IgD-negative memory B cell (primary cell): ENCODE results near the gene SARS1. TPM values are rescaled to one million over a fixed set of nuclear protein-coding genes. Genes with fewer than 3 reads are reported as not detected.

Experiments used
- H3K27ac Mint-ChIP-seq, 3 donors: one replicate each; pipeline ENCODE4 v1.8.0; 2020 to 2022; ENCODE audit warnings: mild to moderate bottlenecking in 3 of 3, mixed read lengths in 3 of 3, moderate library complexity in 1 of 3
- H3K27me3 Mint-ChIP-seq: one replicate; pipeline ENCODE4 v1.8.0; 2021; ENCODE audit warnings: mixed read lengths
- H3K36me3 Mint-ChIP-seq: one replicate; pipeline ENCODE4 v1.8.0; 2020; ENCODE audit warnings: mild to moderate bottlenecking, mixed read lengths
- H3K4me1 Mint-ChIP-seq, 3 donors: one replicate each; pipeline ENCODE4 v1.8.0; 2020 to 2022; ENCODE audit warnings: mixed read lengths in 3 of 3, mild to moderate bottlenecking in 1 of 3
- H3K4me3 Mint-ChIP-seq, 4 donors: one replicate each; pipeline ENCODE4 v1.8.0; 2020 to 2022; ENCODE audit warnings: mild to moderate bottlenecking in 4 of 4, mixed read lengths in 4 of 4, moderate library complexity in 3 of 4
- H3K9me3 Mint-ChIP-seq, 3 donors: one replicate each; pipeline ENCODE4 v1.8.0; 2020 to 2021; ENCODE audit warnings: mixed read lengths in 3 of 3, mild to moderate bottlenecking in 1 of 3
- polyA plus RNA-seq: library from polyadenylated mRNA; unstranded; fragments of 300-500 nt; fragmentation: Illumina TruSeq; gene quantifications from one replicate; pipeline ENCODE4 v1.2.3, GENCODE V29; 2021

SARS1 gene
- polyA plus RNA-seq, 1 donor from 2014 or later = 127 TPM

GRCh38 chr1:109264379-109264755 lies 50.6 kb downstream of the SARS1 start:
- Mint-ChIP-seq H3K36me3 (no peaks in the 10 kb centered on the region), H3K4me1 (peaks cover 0 to 3% (median 1%) of the 10 kb centered on the region in 3 donors), H3K4me3 (no peak overlapping the region), H3K27ac (no peak overlapping the region), H3K27me3 (peaks cover 4% of the 10 kb centered on the region), H3K9me3 (no peaks in the 10 kb centered on the region)

- Mint-ChIP-seq H3K27me3 (peaks cover 4% of the 10 kb centered on the region), H3K27ac (no peak overlapping the region), H3K4me1 (peaks cover 0 to 3% (median 1%) of the 10 kb centered on the region in 3 donors), H3K4me3 (no peak overlapping the region), H3K9me3 (no peaks in the 10 kb centered on the region), H3K36me3 (no peaks in the 10 kb centered on the region)
Measured at GRCh38 chr1:109265016-109265415, 51.3 kb downstream of the SARS1 start.

GRCh38 chr1:109265741-109266330 lies 52.1 kb downstream of the SARS1 start:
- peak overlapping the region in 1 of 4 donors; percentile 5 for H3K4me3 Mint-ChIP-seq
- H3K9me3 Mint-ChIP-seq = no peaks in the 10 kb centered on the region
- H3K36me3 Mint-ChIP-seq = no peaks in the 10 kb centered on the region
- H3K27me3 Mint-ChIP-seq = peaks cover 4% of the 10 kb centered on the region
- no peak overlapping the region for H3K27ac Mint-ChIP-seq
- peaks cover 0 to 3% (median 1%) of the 10 kb centered on the region in 3 donors for H3K4me1 Mint-ChIP-seq

- Mint-ChIP-seq H3K36me3 (peaks cover 2% of the 10 kb centered on the region), H3K4me3 (no peak overlapping the region), H3K27me3 (peaks cover 4% of the 10 kb centered on the region), H3K27ac (no peak overlapping the region), H3K4me1 (peaks cover 0 to 3% (median 1%) of the 10 kb centered on the region in 3 donors), H3K9me3 (no peaks in the 10 kb centered on the region)
Measured at GRCh38 chr1:109266965-109267364, 53.2 kb downstream of the SARS1 start.

- Mint-ChIP-seq H3K36me3 (peaks cover 2% of the 10 kb centered on the region), H3K27ac (no peak overlapping the region), H3K4me3 (no peak overlapping the region), H3K4me1 (peaks cover 0 to 3% (median 1%) of the 10 kb centered on the region in 3 donors), H3K9me3 (no peaks in the 10 kb centered on the region), H3K27me3 (peaks cover 2% of the 10 kb centered on the region)
Measured at GRCh38 chr1:109267743-109268300, 54.1 kb downstream of the SARS1 start.

- H3K27ac Mint-ChIP-seq = no peak overlapping the region
- H3K9me3 Mint-ChIP-seq = no peaks in the 10 kb centered on the region
- H3K27me3 Mint-ChIP-seq = peaks cover under 1% of the 10 kb centered on the region
- H3K4me1 Mint-ChIP-seq = peaks cover 0 to 1% (median under 1%) of the 10 kb centered on the region in 3 donors
- peaks cover 2% of the 10 kb centered on the region for H3K36me3 Mint-ChIP-seq
- H3K4me3 Mint-ChIP-seq = no peak overlapping the region
Measured at GRCh38 chr1:109268431-109269211, 54.9 kb downstream of the SARS1 start.

- H3K36me3 Mint-ChIP-seq = peaks cover 2% of the 10 kb centered on the region
- H3K27me3 Mint-ChIP-seq = no peaks in the 10 kb centered on the region
- no peaks in the 10 kb centered on the region for H3K9me3 Mint-ChIP-seq
- no peak overlapping the region for H3K4me3 Mint-ChIP-seq
- no peak overlapping the region for H3K27ac Mint-ChIP-seq
- no peaks in the 10 kb centered on the region for H3K4me1 Mint-ChIP-seq
Measured at GRCh38 chr1:109269212-109269980, 55.7 kb downstream of the SARS1 start.

GRCh38 chr1:109269981-109270622 lies 56.4 kb downstream of the SARS1 start:
- H3K36me3 Mint-ChIP-seq = peaks cover 2% of the 10 kb centered on the region
- H3K4me3 Mint-ChIP-seq = no peak overlapping the region
- no peaks in the 10 kb centered on the region for H3K27me3 Mint-ChIP-seq
- no peaks in the 10 kb centered on the region for H3K9me3 Mint-ChIP-seq
- no peaks in the 10 kb centered on the region for H3K4me1 Mint-ChIP-seq
- peak overlapping the region in 1 of 3 donors; percentile 46 for H3K27ac Mint-ChIP-seq

- Mint-ChIP-seq H3K4me3 (no peak overlapping the region), H3K36me3 (peaks cover 2% of the 10 kb centered on the region), H3K4me1 (no peaks in the 10 kb centered on the region), H3K27me3 (peaks cover 4% of the 10 kb centered on the region), H3K27ac (no peak overlapping the region), H3K9me3 (no peaks in the 10 kb centered on the region)
Measured at GRCh38 chr1:109270623-109271317, 57.1 kb downstream of the SARS1 start.

GRCh38 chr1:109271458-109271857 lies 57.7 kb downstream of the SARS1 start:
- Mint-ChIP-seq H3K27me3 (peaks cover 4% of the 10 kb centered on the region), H3K9me3 (no peaks in the 10 kb centered on the region), H3K27ac (no peak overlapping the region)

GRCh38 chr1:109272021-109272799 lies 58.5 kb downstream of the SARS1 start:
- no peak overlapping the region for H3K4me3 Mint-ChIP-seq
- H3K27me3 Mint-ChIP-seq = peaks cover 4% of the 10 kb centered on the region
- H3K27ac Mint-ChIP-seq = no peak overlapping the region
- H3K36me3 Mint-ChIP-seq = peaks cover 2% of the 10 kb centered on the region
- H3K4me1 Mint-ChIP-seq = peaks cover 0 to 2% (median 0%) of the 10 kb centered on the region in 3 donors
- no peaks in the 10 kb centered on the region for H3K9me3 Mint-ChIP-seq

More at GRCh38 chr1:109271458-109271857, 57.7 kb downstream of the SARS1 start:
- Mint-ChIP-seq H3K36me3 (peaks cover 2% of the 10 kb centered on the region), H3K4me3 (no peak overlapping the region), H3K4me1 (no peaks in the 10 kb centered on the region)

GRCh38 chr1:109272831-109273547 lies 59.3 kb downstream of the SARS1 start:
- no peak overlapping the region for H3K27ac Mint-ChIP-seq
- peaks cover 0 to 4% (median 0%) of the 10 kb centered on the region in 3 donors for H3K4me1 Mint-ChIP-seq
- H3K36me3 Mint-ChIP-seq = peaks cover 2% of the 10 kb centered on the region
- no peak overlapping the region for H3K4me3 Mint-ChIP-seq
- H3K27me3 Mint-ChIP-seq = peaks cover 4% of the 10 kb centered on the region
- no peaks in the 10 kb centered on the region for H3K9me3 Mint-ChIP-seq
